K562 (cell line): ENCODE data around the gene COQ3.

Source experiments
- ARID1B ChIP-seq: fragments of 450-650 bp; IDR thresholded peaks from 2 replicates; pipeline ENCODE4 v1.6.1; 2016; ENCODE audit warnings: antibody characterized with exemption, mild to moderate bottlenecking, inconsistent platforms
- CBX5 ChIP-seq: IDR thresholded peaks from 2 replicates; pipeline ENCODE4 v1.6.1; 2014; ENCODE audit warnings: low read depth, borderline replicate concordance
- PCBP1 ChIP-seq: fragments of 200-400 bp; formaldehyde crosslinking; IDR thresholded peaks from 2 replicates; pipeline ENCODE4 v1.6.1; 2018; ENCODE audit warnings: mild to moderate bottlenecking, low read depth, low read length; ENCODE audit not compliant: poor library complexity, severe bottlenecking
- ZBTB1 ChIP-seq: sonication (generic); formaldehyde crosslinking; IDR thresholded peaks from 2 replicates; pipeline ENCODE4 v1.8.1; 2023; ENCODE audit warnings: missing genetic modification reagents, low read depth, mild to moderate bottlenecking, borderline replicate concordance
- ZKSCAN8 ChIP-seq: fragments of 200-800 bp; sonication (Bioruptor generic); IDR thresholded peaks from 2 replicates; pipeline ENCODE4 v1.6.1; 2016; ENCODE audit warnings: missing genetic modification characterization, missing compliant biosample characterization
- TF ChIP-seq, protein P1 (sequence below), 3 experiments: IDR thresholded peaks in 2 of 3; conservative IDR thresholded peaks in 1 of 3; 2 replicates each; pipeline ENCODE4 v1.5.1; 2011 to 2012; ENCODE audit warnings: low read length in 3 of 3, mild to moderate bottlenecking in 3 of 3, control low read depth in 2 of 3, improper control_type of control experiment in 1 of 3, inconsistent platforms in 1 of 3, low read depth in 1 of 3, mixed read lengths in 1 of 3, moderate library complexity in 1 of 3; ENCODE audit not compliant: insufficient read depth in 2 of 3
- TF ChIP-seq, protein P2 (sequence below): fragments of 250-450 bp; sonication (Bioruptor Pico); IDR thresholded peaks from 2 replicates; pipeline ENCODE4 v1.8.0; 2021; ENCODE audit warnings: mild to moderate bottlenecking, moderate library complexity

DNA sequence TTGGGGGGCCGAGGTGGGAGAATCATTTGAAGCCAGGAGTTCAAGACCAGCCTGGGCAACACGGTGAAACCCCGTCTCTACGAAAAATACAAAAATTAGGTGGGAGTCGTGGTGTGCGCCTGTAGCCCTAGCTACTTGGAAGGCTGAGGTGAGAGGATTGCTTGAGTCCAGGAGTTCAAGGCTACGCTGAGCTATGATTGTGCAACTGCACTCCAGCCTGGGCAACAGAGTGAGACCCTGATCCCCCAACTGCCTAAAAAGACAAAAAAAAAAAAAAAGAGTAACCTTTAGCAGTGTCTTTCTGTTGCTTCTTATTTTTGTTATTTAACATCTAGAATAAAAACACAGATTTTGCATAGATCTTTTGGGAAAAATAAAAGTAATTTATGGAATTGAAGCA is 13.1 kb upstream of the COQ3 start:
- TF ChIP-seq, protein P1, sequence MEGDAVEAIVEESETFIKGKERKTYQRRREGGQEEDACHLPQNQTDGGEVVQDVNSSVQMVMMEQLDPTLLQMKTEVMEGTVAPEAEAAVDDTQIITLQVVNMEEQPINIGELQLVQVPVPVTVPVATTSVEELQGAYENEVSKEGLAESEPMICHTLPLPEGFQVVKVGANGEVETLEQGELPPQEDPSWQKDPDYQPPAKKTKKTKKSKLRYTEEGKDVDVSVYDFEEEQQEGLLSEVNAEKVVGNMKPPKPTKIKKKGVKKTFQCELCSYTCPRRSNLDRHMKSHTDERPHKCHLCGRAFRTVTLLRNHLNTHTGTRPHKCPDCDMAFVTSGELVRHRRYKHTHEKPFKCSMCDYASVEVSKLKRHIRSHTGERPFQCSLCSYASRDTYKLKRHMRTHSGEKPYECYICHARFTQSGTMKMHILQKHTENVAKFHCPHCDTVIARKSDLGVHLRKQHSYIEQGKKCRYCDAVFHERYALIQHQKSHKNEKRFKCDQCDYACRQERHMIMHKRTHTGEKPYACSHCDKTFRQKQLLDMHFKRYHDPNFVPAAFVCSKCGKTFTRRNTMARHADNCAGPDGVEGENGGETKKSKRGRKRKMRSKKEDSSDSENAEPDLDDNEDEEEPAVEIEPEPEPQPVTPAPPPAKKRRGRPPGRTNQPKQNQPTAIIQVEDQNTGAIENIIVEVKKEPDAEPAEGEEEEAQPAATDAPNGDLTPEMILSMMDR (IDR thresholded peaks at IDR 0.05 in 2 of 3, conservative IDR thresholded peaks at IDR 0.05 in 1 of 3; ENCODE audit: insufficient read depth in 2 of 3, low read depth in 1 of 3, low read length in 3 of 3) = no peak
- TF ChIP-seq PCBP1 (no peak), CBX5 (no peak), ZKSCAN8 (CRISPR knock-in tag) (no peak), ZBTB1 (no peak), ARID1B (no peak)
- TF ChIP-seq, protein P2, sequence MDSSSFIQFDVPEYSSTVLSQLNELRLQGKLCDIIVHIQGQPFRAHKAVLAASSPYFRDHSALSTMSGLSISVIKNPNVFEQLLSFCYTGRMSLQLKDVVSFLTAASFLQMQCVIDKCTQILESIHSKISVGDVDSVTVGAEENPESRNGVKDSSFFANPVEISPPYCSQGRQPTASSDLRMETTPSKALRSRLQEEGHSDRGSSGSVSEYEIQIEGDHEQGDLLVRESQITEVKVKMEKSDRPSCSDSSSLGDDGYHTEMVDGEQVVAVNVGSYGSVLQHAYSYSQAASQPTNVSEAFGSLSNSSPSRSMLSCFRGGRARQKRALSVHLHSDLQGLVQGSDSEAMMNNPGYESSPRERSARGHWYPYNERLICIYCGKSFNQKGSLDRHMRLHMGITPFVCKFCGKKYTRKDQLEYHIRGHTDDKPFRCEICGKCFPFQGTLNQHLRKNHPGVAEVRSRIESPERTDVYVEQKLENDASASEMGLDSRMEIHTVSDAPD (CRISPR knock-in tag) = no peak
